GM23338 (cell line): ENCODE measurements around the gene PHLDB3.

Experiments
- CREB1 ChIP-seq: fragments of 250-450 bp; sonication (Bioruptor Pico); IDR thresholded peaks from 2 replicates; pipeline ENCODE4 v1.5.0; 2020; ENCODE audit warnings: low read depth, mild to moderate bottlenecking, moderate library complexity
- EZH2 ChIP-seq: fragments of 200-600 bp; sonication (generic); IDR thresholded peaks from one replicate; pipeline ENCODE4 v1.8.0; 2017; ENCODE audit warnings: antibody characterized with exemption, mild to moderate bottlenecking, low read depth; ENCODE audit not compliant: unreplicated experiment
- EZH2phosphoT487 ChIP-seq: fragments of 200-600 bp; sonication (generic); IDR thresholded peaks from one replicate; pipeline ENCODE4 v1.8.1; 2018; ENCODE audit warnings: antibody characterized with exemption; ENCODE audit not compliant: unreplicated experiment
- JUNB ChIP-seq: IDR thresholded peaks from one replicate; pipeline ENCODE4 v1.6.1; 2016; ENCODE audit warnings: antibody characterized with exemption; ENCODE audit not compliant: unreplicated experiment
- NANOG ChIP-seq: IDR thresholded peaks from 2 replicates; pipeline ENCODE4 v1.6.1; 2016; ENCODE audit warnings: antibody characterized with exemption, borderline replicate concordance
- POLR2AphosphoS5 ChIP-seq: IDR thresholded peaks from 2 replicates; pipeline ENCODE4 v1.6.1; 2016; ENCODE audit warnings: antibody characterized with exemption, low read depth
- REST ChIP-seq: IDR thresholded peaks from one replicate; pipeline ENCODE4 v1.6.1; 2018; ENCODE audit warnings: antibody characterized with exemption; ENCODE audit not compliant: unreplicated experiment
- TF ChIP-seq, protein P1 (sequence below), 2 experiments: fragments of 200-600 bp in 1 of 2; sonication (generic) in 1 of 2; conservative IDR thresholded peaks; 2 replicates each; pipeline versions ENCODE4 v1.5.1 to v1.6.1; 2016 to 2017; ENCODE audit warnings: antibody characterized with exemption in 2 of 2, low read depth in 2 of 2, mild to moderate bottlenecking in 2 of 2, moderate library complexity in 1 of 2

- TF ChIP-seq, protein P1, sequence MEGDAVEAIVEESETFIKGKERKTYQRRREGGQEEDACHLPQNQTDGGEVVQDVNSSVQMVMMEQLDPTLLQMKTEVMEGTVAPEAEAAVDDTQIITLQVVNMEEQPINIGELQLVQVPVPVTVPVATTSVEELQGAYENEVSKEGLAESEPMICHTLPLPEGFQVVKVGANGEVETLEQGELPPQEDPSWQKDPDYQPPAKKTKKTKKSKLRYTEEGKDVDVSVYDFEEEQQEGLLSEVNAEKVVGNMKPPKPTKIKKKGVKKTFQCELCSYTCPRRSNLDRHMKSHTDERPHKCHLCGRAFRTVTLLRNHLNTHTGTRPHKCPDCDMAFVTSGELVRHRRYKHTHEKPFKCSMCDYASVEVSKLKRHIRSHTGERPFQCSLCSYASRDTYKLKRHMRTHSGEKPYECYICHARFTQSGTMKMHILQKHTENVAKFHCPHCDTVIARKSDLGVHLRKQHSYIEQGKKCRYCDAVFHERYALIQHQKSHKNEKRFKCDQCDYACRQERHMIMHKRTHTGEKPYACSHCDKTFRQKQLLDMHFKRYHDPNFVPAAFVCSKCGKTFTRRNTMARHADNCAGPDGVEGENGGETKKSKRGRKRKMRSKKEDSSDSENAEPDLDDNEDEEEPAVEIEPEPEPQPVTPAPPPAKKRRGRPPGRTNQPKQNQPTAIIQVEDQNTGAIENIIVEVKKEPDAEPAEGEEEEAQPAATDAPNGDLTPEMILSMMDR (conservative IDR thresholded peaks at IDR 0.05; ENCODE audit: low read depth in 2 of 2) = peak; percentile 71 to 84
- TF ChIP-seq JUNB (no peak), REST (no peak), POLR2AphosphoS5 (no peak), CREB1 (CRISPR knock-in tag) (no peak), EZH2phosphoT487 (no peak), EZH2 (no peak), NANOG (no peak)
Measured at GRCh38 chr19:43534816-43535761, 30.5 kb upstream of the PHLDB3 start.
